Measurements from ENCODE around the gene STPG3. TPM values are rescaled to one million over a fixed set of nuclear protein-coding genes. Genes with fewer than 3 reads are reported as not detected.

Gene STPG3
- total and polyA plus RNA-seq, 2 of the 13 experiments (the other 11 are each of a cell fraction or from before 2014, with no cell fraction given), result not detected

- TF ChIP-seq ZNF280D (CRISPR knock-in tag; IDR thresholded peaks at IDR 0.05), result no peak
- TF ChIP-seq THAP8 (CRISPR knock-in tag; IDR thresholded peaks at IDR 0.05; ENCODE audit: borderline replicate concordance), result no peak
- TF ChIP-seq ZNF383 (CRISPR knock-in tag; IDR thresholded peaks at IDR 0.05; ENCODE audit: borderline replicate concordance), result no peak
- no peak for TF ChIP-seq SMYD3 (CRISPR knock-in tag; IDR thresholded peaks at IDR 0.05)
- TF ChIP-seq CERS6 (CRISPR knock-in tag; IDR thresholded peaks at IDR 0.05), result no peak
- TF ChIP-seq DBP (CRISPR knock-in tag; IDR thresholded peaks at IDR 0.05; ENCODE audit: not compliant biosample characterization), result no peak
- TF ChIP-seq CBX5 (CRISPR knock-in tag; IDR thresholded peaks at IDR 0.05; ENCODE audit: borderline replicate concordance), result no peak
- 0 out of 2 replicates have a peak, but pooled peaks have one; percentile 55 for TF ChIP-seq BRD4 (CRISPR knock-in tag; IDR thresholded peaks at IDR 0.05)
- TF ChIP-seq FLYWCH1 (CRISPR knock-in tag; IDR thresholded peaks at IDR 0.05), result no peak
- no peak for TF ChIP-seq MXD1 (CRISPR knock-in tag; IDR thresholded peaks at IDR 0.05)
- peak; percentile 64 for TF ChIP-seq ZFY (CRISPR knock-in tag; IDR thresholded peaks at IDR 0.05)
- peak; percentile 68 for TF ChIP-seq RBFOX2 (IDR thresholded peaks at IDR 0.05; ENCODE audit: low read depth, low read length)
- no peak for TF ChIP-seq ZNF720 (CRISPR knock-in tag; IDR thresholded peaks at IDR 0.05)
- TF ChIP-seq ZNF652 (CRISPR knock-in tag; IDR thresholded peaks at IDR 0.05; ENCODE audit: borderline replicate concordance, low read depth), result no peak
- TF ChIP-seq GATAD2A (CRISPR knock-in tag; IDR thresholded peaks at IDR 0.05), result no peak
- TF ChIP-seq ZFP1 (CRISPR knock-in tag; IDR thresholded peaks at IDR 0.05), result no peak
- TF ChIP-seq PHF8 (CRISPR knock-in tag; IDR thresholded peaks at IDR 0.05), result 0 out of 2 replicates have a peak, but pooled peaks have one; percentile 15
- TF ChIP-seq BRF2 (CRISPR knock-in tag; IDR thresholded peaks at IDR 0.05), result no peak
- TF ChIP-seq ZFP37 (CRISPR knock-in tag; IDR thresholded peaks at IDR 0.05; ENCODE audit: borderline replicate concordance), result no peak
- no peak for TF ChIP-seq FOXA3 (CRISPR knock-in tag; IDR thresholded peaks at IDR 0.05)
- TF ChIP-seq ZNF569 (CRISPR knock-in tag; IDR thresholded peaks at IDR 0.05; ENCODE audit: borderline replicate concordance), result no peak
- no peak for TF ChIP-seq ZNF235 (CRISPR knock-in tag; IDR thresholded peaks at IDR 0.05; ENCODE audit: borderline replicate concordance)
- no peak for TF ChIP-seq ATF3 (CRISPR knock-in tag; IDR thresholded peaks at IDR 0.05)
- TF ChIP-seq PITX1 (CRISPR knock-in tag; IDR thresholded peaks at IDR 0.05), result 0 out of 2 replicates have a peak, but pooled peaks have one; percentile 24
Observed at GRCh38 chr9:137234055-137234697, 16.9 kb upstream of the STPG3 start (continued).

All from HepG2 (cell line).